ENCODE data around the gene ABHD8. TPM values are rescaled to one million over a fixed set of nuclear protein-coding genes. Genes with fewer than 3 reads are reported as not detected.

ABHD8 gene
- polyA plus RNA-seq, 3 donors, result 11.3 to 14.9 (median 12.5) TPM

GRCh38 chr19:17309198-17309964, 6.2 kb upstream of the ABHD8 start, which contains the start of gene DDA1:
Gene DDA1, plus strand, starts transcription at chr19:17309563. Its CDS starts 92 bp downstream, at chr19:17309655.
- Mint-ChIP-seq H3K36me3 (peaks cover 15 to 26% of the 10 kb centered on the region in 2 donors), H3K4me1 (peaks cover 34% of the 10 kb centered on the region), H3K27me3 (ENCODE audit: low read depth in 3 of 3) (peaks cover 0 to 3% (median 0%) of the 10 kb centered on the region in 3 donors), H3K4me3 (peak within 1 kb of the TSS; percentile 88 to 91), H3K9me3 (no peaks in the 10 kb centered on the region), H3K27ac (peak within 1 kb of the TSS; percentile 79 to 94 (median 90))
- intact Hi-C loops (cut with micrococcal nuclease), result no loop called here
- no peak for TF ChIP-seq CTCF (IDR thresholded peaks at IDR 0.05)
- H2AFZ ChIP-seq (ENCODE audit: insufficient read depth, low read depth, low read length, poor library complexity, severe bottlenecking), result peak within 1 kb of the TSS; percentile 61
- H3K9me3 ChIP-seq (replicated peaks in 1 of 2; ENCODE audit: control insufficient read depth in 1 of 2, insufficient read depth in 1 of 2, low read length in 2 of 2), result no peaks in the 10 kb centered on the region
- H3K36me3 ChIP-seq (replicated peaks in 1 of 2; ENCODE audit: control insufficient read depth in 1 of 2, insufficient read depth in 2 of 2, low read length in 2 of 2), result peaks cover 8 to 28% of the 10 kb centered on the region in 2 donors
- H4K20me1 ChIP-seq (ENCODE audit: insufficient read depth, low read length), result peaks cover 47% of the 10 kb centered on the region
- peaks cover 61% of the 10 kb centered on the region for H3K79me2 ChIP-seq (ENCODE audit: insufficient read depth, low read length)
- peak within 1 kb of the TSS; percentile 53 to 86 for H3K27ac ChIP-seq (ENCODE audit: low read depth in 1 of 2, low read length in 2 of 2)
- peak; percentile 100 for DNase-seq
- H3K4me2 ChIP-seq (replicated peaks; ENCODE audit: extremely low read depth, low read length, poor library complexity, severe bottlenecking), result peak within 1 kb of the TSS; percentile 90
- H3K9ac ChIP-seq (ENCODE audit: insufficient read depth, low read length, poor library complexity, severe bottlenecking), result peak within 1 kb of the TSS; percentile 81
- no peaks in the 10 kb centered on the region for H3K27me3 ChIP-seq (ENCODE audit: control insufficient read depth in 2 of 2, insufficient read depth in 2 of 2, low read length in 2 of 2)
- peaks cover 32 to 42% of the 10 kb centered on the region in 2 donors for H3K4me1 ChIP-seq (ENCODE audit: control insufficient read depth in 1 of 2, insufficient read depth in 2 of 2, low read length in 2 of 2)
- H3K4me3 ChIP-seq (replicated peaks in 1 of 3; ENCODE audit: low read depth in 2 of 3, low read length in 3 of 3), result peak within 1 kb of the TSS; percentile 81 to 88 (median 82)
- under 1% methylated on average over 33 of the region's 46 CpGs for WGBS (ENCODE audit: insufficient coverage)

- peaks cover 0 to 3% (median 0%) of the 10 kb centered on the region in 3 donors for H3K27me3 Mint-ChIP-seq (ENCODE audit: low read depth in 3 of 3)
- DNase-seq, result no peak
- peaks cover 4 to 12% of the 10 kb centered on the region in 2 donors for H3K36me3 Mint-ChIP-seq
- Histone ChIP-seq H3K27me3 (ENCODE audit: control insufficient read depth in 2 of 2, insufficient read depth in 2 of 2, low read length in 2 of 2) (no peaks in the 10 kb centered on the region), H2AFZ (ENCODE audit: insufficient read depth, low read depth, low read length, poor library complexity, severe bottlenecking) (no peak overlapping the region), H3K4me1 (ENCODE audit: control insufficient read depth in 1 of 2, insufficient read depth in 2 of 2, low read length in 2 of 2) (peaks cover 43 to 53% of the 10 kb centered on the region in 2 donors), H3K9me3 (replicated peaks in 1 of 2; ENCODE audit: control insufficient read depth in 1 of 2, insufficient read depth in 1 of 2, low read length in 2 of 2) (no peaks in the 10 kb centered on the region), H3K36me3 (replicated peaks in 1 of 2; ENCODE audit: control insufficient read depth in 1 of 2, insufficient read depth in 2 of 2, low read length in 2 of 2) (peaks cover 0 to 14% of the 10 kb centered on the region in 2 donors), H3K4me2 (replicated peaks; ENCODE audit: extremely low read depth, low read length, poor library complexity, severe bottlenecking) (no peak overlapping the region), H4K20me1 (ENCODE audit: insufficient read depth, low read length) (peaks cover 35% of the 10 kb centered on the region), H3K79me2 (ENCODE audit: insufficient read depth, low read length) (peaks cover 54% of the 10 kb centered on the region), H3K9ac (ENCODE audit: insufficient read depth, low read length, poor library complexity, severe bottlenecking) (no peak overlapping the region), H3K27ac (ENCODE audit: low read depth in 1 of 2, low read length in 2 of 2) (no peak overlapping the region), H3K4me3 (replicated peaks in 1 of 3; ENCODE audit: low read depth in 2 of 3, low read length in 3 of 3) (no peak overlapping the region)
- no peak overlapping the region for H3K4me3 Mint-ChIP-seq
- WGBS (ENCODE audit: insufficient coverage), result 91% methylated on average over 8 of the region's 8 CpGs
- H3K4me1 Mint-ChIP-seq, result peaks cover 42% of the 10 kb centered on the region
- peak overlapping the region in 1 of 7 donors; percentile 6 for H3K27ac Mint-ChIP-seq
- no peak for TF ChIP-seq CTCF (IDR thresholded peaks at IDR 0.05)
- no peaks in the 10 kb centered on the region for H3K9me3 Mint-ChIP-seq
- intact Hi-C loops (cut with micrococcal nuclease), result no loop called here
Observed at GRCh38 chr19:17307876-17308377, 4.7 kb upstream of the ABHD8 start.
